GM18511 (cell line): ENCODE measurements around the gene ZSCAN23.
"Not testable (repeated sequence)": the region's sequence is repeated elsewhere in the genome, so short reads cannot be mapped to it uniquely, and the experiment has no call there.

Experiments used
- ATAC-seq: cut with Tn5 transposase; IDR thresholded peaks from one replicate; pipeline ENCODE4 v1.9.1; 2021; ENCODE audit warnings: mild to moderate bottlenecking, moderate library complexity; ENCODE audit not compliant: unreplicated experiment

The ZSCAN23 gene

DNA sequence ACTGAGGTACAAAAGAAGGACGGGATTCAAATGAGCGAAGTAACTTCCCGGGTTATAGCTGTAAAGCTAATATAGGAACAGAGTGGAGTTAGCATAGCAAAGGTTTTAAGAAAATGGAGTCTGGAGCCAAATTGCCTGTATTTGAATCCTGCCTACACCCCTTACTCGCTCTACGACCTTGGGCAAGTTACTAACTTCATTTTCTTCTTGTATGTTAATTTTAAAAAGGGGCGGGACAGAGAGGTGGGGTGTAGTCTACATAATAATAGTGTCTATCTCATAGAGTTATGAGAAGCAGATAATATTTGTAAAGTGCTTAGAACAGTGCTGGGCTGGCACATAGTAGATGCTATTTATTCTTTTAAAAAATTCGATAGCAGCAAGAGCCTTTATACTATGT is 705 bp downstream of the ZSCAN23 start:
- no peak for ATAC-seq

DNA sequence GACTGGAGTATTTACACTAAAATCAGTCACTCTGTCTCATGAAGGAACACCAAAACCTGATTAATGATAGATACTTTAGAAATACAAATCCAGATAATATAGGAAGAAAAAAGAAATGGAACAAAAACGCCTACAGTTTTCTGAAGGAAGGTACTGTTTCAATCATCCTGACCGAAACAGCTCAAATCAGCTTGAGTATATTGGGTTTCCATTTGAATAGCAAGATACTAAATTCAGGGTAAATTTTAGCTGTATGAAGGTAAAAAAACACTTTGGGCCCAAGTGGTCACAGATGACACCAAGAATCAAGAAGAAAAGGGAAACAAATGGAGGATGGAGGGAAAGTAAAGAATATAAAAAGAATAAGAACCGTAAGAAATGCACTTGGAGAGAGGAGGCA is 6.9 kb downstream of the ZSCAN23 start:
- ATAC-seq, result no peak

DNA sequence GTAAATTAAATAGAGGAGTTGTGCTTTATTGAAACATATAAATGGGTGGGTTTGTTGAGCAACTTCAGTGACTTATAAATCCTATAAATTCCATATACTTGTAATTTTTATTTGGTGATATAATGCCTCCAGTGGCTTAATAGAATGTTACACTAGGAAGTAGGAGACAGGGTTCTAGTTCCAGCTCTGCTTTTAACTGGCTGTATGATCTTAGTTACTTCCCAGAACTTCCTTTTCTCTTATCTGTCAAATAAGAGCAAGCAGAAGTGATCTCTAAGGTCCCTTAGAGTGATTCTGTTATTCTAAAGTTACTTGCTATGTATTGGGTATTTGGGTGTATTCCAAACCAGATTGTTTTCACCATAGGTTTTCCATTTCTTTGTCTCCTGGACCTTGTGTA is 10.2 kb downstream of the ZSCAN23 start:
- ATAC-seq, result no peak

DNA sequence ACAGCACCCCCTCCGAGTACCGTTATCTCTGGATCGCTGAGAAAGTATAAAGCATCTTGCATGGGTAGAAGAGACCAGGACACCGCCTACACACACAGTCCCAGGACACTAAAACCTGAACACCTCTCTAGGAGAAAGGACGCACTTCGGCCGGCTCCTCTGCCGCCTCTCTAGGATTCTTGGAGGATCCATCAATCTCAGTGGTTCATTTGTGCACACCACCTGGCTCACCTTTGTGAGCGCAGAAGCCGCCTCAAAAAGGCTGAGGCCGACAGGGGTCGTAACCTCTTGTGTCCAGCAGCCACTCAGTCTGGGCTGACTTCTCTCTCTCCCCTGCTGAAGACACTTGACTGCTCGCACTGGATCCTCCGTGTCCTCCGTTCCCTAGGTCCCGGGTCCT is 13.5 kb downstream of the ZSCAN23 start:
- ATAC-seq, result no peak

DNA sequence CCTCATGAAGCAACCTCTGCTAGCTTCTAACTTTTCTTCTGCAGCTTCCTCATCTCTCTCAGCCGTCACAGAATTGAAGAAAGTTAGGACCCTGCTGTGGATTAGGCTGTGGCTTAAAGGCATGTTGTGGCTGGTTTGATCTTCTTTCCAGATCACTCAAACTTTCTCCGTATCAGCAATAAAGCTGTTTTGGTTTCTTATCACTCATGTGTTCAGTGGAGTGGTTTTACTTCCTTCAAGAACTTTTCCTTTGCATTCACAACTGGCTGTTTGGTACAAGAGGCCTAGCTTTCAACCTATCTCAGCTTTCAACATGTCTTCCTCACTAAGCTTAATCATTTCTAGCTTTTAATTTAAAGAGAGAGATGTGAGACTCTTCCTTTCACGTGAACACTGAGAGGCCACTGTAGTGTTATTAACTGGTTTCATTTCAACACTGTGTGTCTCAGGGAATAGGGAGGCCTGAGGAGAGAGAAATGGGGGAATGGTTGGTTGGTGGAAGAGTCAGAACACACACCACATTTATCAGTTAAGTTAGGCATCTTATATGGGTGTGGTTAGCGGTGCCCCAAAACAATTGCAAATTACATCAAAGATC is 17.2 kb downstream of the ZSCAN23 start:
- no peak for ATAC-seq

- ATAC-seq, result no peak
Measured at GRCh38 chr6:28424163-28424562, 19.1 kb downstream of the ZSCAN23 start.

GRCh38 chr6:28423546-28423945 is 19.7 kb downstream of the ZSCAN23 start:
- no peak for ATAC-seq

DNA sequence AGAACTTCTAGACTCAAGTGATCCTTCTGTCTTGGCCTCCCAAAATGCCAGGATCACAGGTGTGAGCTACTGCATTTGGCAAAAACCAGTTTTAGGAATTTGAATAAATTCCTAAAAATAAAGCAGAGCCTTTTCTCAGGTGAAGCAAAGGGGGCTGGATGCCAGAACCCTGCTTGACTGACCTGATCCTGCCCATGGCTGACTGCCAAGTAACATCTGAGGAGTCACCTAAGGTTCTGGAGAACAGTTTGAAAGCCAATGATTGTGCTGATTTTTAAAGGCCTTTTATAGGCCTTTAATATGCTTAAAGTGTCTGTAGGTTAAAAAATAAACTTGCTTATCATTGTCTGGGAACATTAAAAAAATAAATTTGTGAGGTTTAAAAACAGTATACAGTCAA is 29.6 kb downstream of the ZSCAN23 start:
- no peak for ATAC-seq

DNA sequence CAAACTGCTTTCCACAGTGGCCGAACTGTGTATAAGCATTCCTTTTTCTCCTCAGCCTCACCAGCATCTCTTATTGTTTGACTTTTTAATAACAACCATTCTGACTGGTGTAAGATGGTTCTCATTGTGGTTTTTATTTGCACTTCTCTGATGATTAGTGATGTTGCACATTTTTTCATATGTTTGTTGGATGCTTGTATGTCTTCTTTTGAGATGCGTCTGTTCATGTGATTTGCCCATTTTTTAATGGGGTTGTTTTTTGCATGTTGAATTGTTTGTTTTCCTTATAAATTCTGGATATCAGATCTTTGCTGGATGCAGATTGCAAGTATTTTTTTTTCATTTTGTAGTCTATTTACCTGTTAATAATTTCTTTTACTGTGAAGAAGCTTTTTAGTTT is 32.5 kb downstream of the ZSCAN23 start:
- ATAC-seq, result no peak

DNA sequence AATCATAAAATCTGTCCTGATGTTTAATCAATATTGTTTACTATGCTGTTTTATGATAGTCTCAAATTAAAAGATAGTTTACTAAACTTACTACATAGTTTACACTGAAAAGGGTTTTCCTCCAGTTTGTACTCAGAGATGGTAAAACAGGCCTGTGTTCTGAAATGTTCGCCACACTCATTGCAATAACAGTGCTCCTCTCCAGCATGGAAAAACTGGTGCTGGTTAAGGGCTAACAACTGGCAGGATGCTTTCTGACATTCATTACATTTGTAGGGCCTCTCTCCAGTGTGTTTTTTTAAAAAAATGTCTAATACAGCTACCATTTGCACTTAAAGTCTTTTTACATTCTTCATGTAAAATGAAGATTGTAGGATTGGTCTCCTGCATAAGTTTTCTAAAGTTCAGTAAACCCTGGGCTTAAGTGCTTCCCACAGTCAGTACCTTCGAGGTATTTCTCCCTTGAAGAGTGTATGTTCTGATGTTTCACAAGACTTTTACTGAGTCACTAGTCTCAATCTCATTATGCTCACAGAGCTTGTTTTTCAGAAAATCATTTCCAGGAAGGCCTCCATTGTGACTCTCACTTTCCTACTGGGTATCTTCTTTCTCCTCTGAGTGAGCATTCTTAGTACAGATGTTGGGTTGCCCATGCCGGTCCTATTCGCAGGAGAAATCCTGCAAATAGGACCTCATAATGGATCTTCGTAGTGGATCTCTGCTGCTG is 35.1 kb downstream of the ZSCAN23 start:
- no peak for ATAC-seq

DNA sequence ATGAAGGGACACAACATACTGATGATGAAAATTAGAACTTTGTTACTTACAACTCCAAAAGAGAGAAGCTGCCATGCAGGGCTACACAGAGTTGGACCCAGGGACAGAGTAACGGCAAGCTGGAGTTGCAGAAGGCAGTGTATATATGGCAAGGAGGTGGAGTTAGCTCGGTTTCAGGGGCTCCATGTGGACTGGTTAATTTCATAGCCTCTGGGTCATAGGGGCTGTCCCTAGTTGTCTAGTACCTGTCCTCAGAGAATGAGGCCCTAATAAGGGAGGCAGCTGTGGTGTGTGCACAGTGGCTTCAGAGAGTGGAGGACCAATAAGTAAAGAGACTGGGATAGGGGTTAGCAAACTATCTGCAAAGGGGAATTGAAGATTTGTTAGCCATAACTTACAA is 35.9 kb downstream of the ZSCAN23 start:
- ATAC-seq, result no peak

DNA sequence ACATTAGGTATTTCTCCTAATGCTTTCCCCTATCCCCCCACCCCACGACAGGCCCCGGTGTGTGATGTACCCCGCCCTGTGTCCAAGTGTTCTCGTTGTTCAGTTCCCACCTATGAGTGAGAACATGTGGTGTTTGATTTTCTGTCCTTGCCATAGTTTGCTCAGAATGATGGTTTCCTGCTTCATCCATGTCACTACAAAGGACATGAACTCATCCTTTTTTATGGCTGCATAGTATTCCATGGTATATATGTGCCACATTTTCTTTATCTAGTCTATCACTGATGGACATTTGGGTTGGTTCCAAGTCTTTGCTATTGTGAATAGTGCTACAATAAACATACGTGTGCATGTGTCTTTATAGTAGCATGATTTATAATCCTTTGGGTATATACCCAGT is 39.4 kb downstream of the ZSCAN23 start:
- not testable (repeated sequence) for ATAC-seq

DNA sequence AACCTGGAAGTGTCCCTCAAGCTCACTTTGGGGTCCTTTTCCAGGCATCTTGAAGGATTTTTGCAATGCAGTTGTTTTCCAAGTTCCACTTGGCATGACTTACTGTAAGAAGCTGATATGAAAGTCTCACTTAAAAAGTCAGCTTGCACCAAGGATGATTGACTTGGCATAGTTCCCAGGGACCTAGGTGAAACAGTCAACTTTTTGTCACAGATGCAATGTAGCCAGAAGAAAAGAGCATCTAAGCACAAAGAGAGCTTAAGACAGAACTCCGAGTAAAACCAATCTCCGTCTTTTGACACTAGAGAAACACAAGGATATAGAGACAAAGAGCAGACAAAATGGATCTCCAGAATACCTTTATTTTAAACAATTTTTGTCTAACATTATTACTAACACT is 41.1 kb downstream of the ZSCAN23 start:
- no peak for ATAC-seq

DNA sequence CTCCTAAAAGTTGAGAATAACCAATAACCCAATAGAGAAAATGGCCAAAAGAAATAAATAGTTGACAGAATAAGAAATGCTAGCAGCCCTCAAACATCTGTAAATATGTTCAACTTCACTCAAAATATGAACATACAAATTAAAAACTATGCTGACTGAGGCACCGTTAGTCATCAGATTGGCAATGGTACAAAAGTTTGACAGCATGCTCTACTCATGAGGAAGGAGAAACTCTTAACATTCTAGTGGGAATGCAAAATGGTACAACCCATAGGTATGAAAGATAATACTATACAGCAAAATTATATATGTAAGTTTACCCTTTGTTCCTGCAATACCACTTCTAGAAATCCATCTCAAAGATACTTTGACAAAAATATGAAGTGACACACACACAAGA is 42.1 kb downstream of the ZSCAN23 start:
- no peak for ATAC-seq

- no peak for ATAC-seq
Measured at GRCh38 chr6:28400122-28400451, 43.2 kb downstream of the ZSCAN23 start.

DNA sequence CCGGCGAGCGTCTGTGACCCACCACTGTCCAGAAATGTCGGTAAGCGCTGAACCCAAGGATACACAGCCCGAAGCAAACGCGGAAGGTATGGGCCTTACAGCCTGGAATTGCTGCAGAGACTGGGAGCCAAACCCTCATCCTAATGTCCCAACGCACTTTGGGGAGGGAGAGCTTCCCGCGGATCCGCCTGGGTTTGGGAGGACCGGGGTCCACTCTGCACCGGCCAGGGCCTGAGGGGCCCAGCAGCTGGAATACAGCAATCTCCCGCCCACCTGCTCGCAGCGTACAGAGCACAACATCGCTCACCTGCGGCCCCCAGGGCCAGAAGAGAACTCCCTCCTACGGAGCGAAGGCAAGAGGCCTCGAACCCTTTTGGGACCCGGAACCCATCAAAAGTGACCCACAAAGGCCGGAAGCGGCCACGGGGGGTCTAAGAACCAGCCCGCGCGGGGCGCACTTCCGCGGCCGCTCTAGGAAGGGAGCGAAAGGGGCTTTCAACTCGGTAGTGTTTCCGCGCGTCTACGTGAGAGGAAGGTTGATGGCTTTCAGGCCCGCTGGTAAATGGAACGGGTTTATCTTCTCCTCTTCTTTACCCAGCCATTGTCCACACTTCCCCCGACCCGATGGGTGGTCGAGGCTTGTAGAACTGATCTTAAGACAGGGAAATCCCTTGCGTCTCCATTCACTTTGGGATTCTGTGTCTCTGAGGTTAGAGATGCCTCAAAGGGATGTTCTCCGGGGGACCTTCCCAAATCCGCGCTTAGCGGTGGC is 43.8 kb downstream of the ZSCAN23 start, which contains the start of gene ZSCAN12:
Gene ZSCAN12 (minus strand): TSS at position 398 of the 772 bp plus-strand sequence. CDS start 1,342 bp downstream, outside the sequence.
- ATAC-seq, result peak; percentile 93

DNA sequence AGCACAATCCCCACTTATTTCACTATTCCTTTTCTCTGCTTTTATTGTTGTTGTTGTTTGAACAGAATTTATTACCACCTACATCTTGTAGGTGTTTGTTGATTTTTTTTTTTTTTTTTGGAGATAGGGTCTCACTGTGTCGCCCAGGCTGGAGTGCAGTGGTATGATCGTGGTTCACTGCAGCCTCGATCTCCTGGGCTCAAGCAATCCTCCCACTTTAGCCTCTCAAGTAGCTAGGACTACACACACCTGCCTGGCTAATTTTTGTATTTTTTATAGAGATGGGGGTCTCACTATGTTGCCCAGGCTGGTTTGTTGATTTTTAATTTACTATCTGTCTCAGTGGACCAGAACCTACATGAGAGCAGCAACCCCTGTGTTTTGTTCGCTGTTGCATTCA is 47.4 kb downstream of the ZSCAN23 start:
- no peak for ATAC-seq

DNA sequence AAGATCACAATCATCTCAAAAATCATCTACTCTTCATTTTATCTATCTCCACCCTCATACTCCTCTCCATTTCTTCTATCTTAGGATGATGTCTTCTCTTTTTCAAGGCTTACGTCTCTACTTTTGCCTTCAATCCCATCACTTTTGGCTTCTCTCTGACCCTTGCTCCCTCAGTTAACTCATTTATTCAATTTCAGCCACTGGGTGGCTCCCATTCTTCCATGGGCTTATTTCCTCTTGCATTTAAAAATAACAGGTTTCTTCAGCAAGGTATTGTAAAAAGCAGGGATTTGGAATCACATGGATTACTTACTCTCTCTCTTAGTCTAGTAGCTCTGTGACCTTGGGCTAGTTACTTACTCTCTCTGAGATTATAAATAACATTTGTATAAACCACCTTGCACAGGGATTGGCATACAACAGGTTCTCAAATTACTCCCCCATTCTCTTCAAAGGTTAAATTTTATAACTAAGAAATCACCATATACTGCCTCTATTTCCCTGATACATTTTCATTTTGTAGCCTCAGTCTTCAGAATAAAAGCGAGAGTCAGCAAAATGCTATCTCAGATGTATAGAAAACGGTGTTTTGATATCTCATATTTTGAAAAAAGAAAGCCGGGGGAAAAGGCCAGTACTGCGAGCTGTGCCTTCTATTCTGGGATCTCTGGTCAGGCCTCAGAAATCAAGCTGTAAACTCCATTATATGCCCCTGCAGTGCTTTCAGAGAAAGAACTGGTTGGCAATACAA is 49.2 kb downstream of the ZSCAN23 start:
- no peak for ATAC-seq

DNA sequence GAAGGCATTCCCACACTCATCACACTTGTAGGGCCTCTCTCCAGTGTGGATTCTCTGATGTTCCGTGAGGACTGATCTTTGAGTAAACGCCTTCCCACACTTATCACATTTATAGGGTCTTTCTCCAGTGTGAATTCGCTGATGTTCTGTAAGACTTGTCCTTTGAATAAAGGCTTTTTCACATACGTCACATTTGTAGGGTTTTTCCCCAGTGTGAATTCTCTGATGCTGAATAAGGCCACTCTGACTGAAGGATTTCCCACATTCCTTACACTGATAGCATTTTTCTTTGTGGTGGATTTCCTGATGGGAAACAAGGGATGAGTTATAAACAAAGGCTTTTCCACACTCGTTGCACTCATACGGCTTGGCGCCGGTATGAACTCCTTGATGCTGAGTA is 52.6 kb downstream of the ZSCAN23 start:
- ATAC-seq, result no peak

- ATAC-seq, result no peak
Measured at GRCh38 chr6:28384143-28384533, 59.2 kb downstream of the ZSCAN23 start.
